HepG2 (cell line): Measurements from ENCODE around the gene CBLL2. TPM values are rescaled to one million over a fixed set of nuclear protein-coding genes. Genes with fewer than 3 reads are reported as not detected.

Experiments
- RBM22 ChIP-seq: fragments of 200-400 bp; formaldehyde crosslinking; optimal IDR thresholded peaks from 2 replicates; pipeline ENCODE3; 2017; ENCODE audit warnings: mild to moderate bottlenecking, low read length, moderate library complexity
- RXRB ChIP-seq: IDR thresholded peaks from 2 replicates; pipeline ENCODE4 v1.6.1; 2016; ENCODE audit warnings: borderline replicate concordance, missing genetic modification reagents, missing compliant biosample characterization
- SIN3B ChIP-seq: fragments of 150-350 bp; IDR thresholded peaks from 2 replicates; pipeline ENCODE4 v1.6.1; 2014; ENCODE audit warnings: low read length
- SRY ChIP-seq: sonication (generic); formaldehyde crosslinking; IDR thresholded peaks from 2 replicates; pipeline ENCODE4 v1.8.0; 2022; ENCODE audit warnings: mild to moderate bottlenecking, missing genetic modification reagents
- ZNF101 ChIP-seq: sonication (generic); formaldehyde crosslinking; IDR thresholded peaks from 2 replicates; pipeline ENCODE4 v1.4.0; 2020; ENCODE audit warnings: mild to moderate bottlenecking, low read depth, missing genetic modification reagents, borderline replicate concordance
- ZNF781 ChIP-seq: sonication (generic); formaldehyde crosslinking; IDR thresholded peaks from 2 replicates; pipeline ENCODE4 v1.5.1; 2020; ENCODE audit warnings: borderline replicate concordance, mild to moderate bottlenecking, missing genetic modification reagents; ENCODE audit errors: not compliant biosample characterization
- ZUFSP ChIP-seq: sonication (generic); formaldehyde crosslinking; IDR thresholded peaks from 2 replicates; pipeline ENCODE4 v1.9.0; 2021; ENCODE audit warnings: missing genetic modification reagents, mild to moderate bottlenecking, borderline replicate concordance
- polyA plus RNA-seq, 8 experiments: library from polyadenylated mRNA; depleted of rRNA in 3 of 8; stranded (reverse) in 7 of 8; unstranded in 1 of 8; fragments of >200 nt; fragmentation: Illumina TruSeq in 4 of 8; extraction: Trizol in 4 of 8; gene quantifications; 2 replicates each; pipeline versions ENCODE4 v1.2.1 to v1.2.3, GENCODE V29; 2011 to 2016; ENCODE audit warnings: low read depth in 4 of 8, missing spikeins in 1 of 8, mixed read lengths in 1 of 8; ENCODE audit not compliant: insufficient read depth in 1 of 8
- total RNA-seq, 5 experiments: library from RNA; depleted of rRNA; stranded (reverse); fragments of >200 nt; fragmentation: Illumina TruSeq; extraction: Trizol; gene quantifications; 2 replicates each; pipeline ENCODE4 v1.2.3, GENCODE V29; 2016; ENCODE audit warnings: low read depth in 1 of 5
- TF ChIP-seq, protein P1 (sequence below): sonication (generic); formaldehyde crosslinking; IDR thresholded peaks from 2 replicates; pipeline ENCODE4 v1.8.1; 2022; ENCODE audit warnings: low read depth, mild to moderate bottlenecking, missing genetic modification reagents

CBLL2 gene
- total and polyA plus RNA-seq, 2 of the 13 experiments (the other 11 are each of a cell fraction or from before 2014, with no cell fraction given) = not detected

DNA sequence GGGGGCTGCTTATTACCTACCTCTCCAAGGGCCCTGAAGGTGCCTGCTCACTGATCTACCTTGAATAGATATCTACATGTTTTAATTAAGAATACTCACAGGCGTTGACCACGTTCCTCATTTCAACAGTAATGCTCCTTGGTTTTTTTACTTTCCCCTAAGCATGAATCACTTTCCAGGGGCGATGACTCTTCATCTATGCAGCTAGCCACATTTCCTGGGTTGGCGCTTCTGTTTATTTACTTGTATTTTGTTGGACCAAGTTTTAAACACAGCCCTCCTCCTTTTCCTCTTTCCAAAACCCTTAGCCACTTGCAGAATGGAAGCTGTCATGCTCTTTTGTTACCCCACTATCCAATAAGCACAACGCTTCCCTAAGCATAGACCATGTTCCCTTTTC is 50.8 kb downstream of the CBLL2 start (continued):
- no peak for TF ChIP-seq ZNF101 (CRISPR knock-in tag)
- no peak for TF ChIP-seq RXRB (CRISPR knock-in tag)
- TF ChIP-seq, protein P1, sequence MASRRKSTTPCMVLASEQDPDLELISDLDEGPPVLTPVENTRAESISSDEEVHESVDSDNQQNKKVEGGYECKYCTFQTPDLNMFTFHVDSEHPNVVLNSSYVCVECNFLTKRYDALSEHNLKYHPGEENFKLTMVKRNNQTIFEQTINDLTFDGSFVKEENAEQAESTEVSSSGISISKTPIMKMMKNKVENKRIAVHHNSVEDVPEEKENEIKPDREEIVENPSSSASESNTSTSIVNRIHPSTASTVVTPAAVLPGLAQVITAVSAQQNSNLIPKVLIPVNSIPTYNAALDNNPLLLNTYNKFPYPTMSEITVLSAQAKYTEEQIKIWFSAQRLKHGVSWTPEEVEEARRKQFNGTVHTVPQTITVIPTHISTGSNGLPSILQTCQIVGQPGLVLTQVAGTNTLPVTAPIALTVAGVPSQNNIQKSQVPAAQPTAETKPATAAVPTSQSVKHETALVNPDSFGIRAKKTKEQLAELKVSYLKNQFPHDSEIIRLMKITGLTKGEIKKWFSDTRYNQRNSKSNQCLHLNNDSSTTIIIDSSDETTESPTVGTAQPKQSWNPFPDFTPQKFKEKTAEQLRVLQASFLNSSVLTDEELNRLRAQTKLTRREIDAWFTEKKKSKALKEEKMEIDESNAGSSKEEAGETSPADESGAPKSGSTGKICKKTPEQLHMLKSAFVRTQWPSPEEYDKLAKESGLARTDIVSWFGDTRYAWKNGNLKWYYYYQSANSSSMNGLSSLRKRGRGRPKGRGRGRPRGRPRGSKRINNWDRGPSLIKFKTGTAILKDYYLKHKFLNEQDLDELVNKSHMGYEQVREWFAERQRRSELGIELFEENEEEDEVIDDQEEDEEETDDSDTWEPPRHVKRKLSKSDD (CRISPR knock-in tag) = no peak
- TF ChIP-seq SIN3B = no peak
- no peak for TF ChIP-seq RBM22
- TF ChIP-seq ZUFSP = no peak
- TF ChIP-seq SRY (CRISPR knock-in tag) = no peak
- TF ChIP-seq ZNF781 = no peak

Other genes starting within 250 kb of the CBLL2 start
- gene PHEX, start 240.6 kb upstream of the CBLL2 start, total RNA-seq (2016; rRNA removed; fragmentation: Illumina TruSeq; extraction: Trizol) = 0.07 and 0.27 TPM in 2 replicates
- gene PHEX, start 240.6 kb upstream of the CBLL2 start, polyA plus RNA-seq (2011; rRNA removed) = 0.01 and 0.03 TPM in 2 replicates